ENCODE measurements around the gene SMPDL3A. TPM values are rescaled to one million over a fixed set of nuclear protein-coding genes. Genes with fewer than 3 reads are reported as not detected.

Gene SMPDL3A
- polyA plus RNA-seq, 2 of the 4 experiments (the other 2 are of a cell fraction) = 2.0 to 3.3 TPM

DNA sequence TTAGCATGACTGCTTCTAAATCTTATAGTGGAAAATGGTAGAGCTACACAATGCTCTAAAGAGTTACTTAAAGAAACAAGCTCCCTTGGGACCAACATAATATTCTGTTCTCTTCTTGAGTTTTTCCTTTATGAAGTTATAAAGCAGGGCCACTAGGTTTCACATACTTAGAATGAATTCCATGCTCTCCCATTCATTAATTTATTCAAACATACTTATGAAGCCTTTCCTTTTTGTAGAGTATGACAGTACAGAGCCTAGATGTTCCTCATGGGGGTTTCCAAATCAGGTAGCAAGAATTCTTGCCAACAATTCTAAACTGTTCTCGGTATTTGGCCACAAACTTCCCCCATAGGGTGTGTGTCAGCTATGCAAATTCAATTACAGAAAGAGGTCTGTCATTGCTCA, 30.1 kb upstream of the SMPDL3A start:
- POLR2A ChIA-PET = no interaction called here
- no peak for FAIRE-seq
- 0% methylated on average over 1 of the region's 1 CpG for WGBS (ENCODE audit: missing lambda C conversion rate)
- CTCF ChIA-PET = no interaction called here
- H3K4me2 ChIP-seq = no peak overlapping the region
- no peaks in the 10 kb centered on the region for H3K4me1 ChIP-seq
- DNase-seq (ENCODE audit: low read depth in 1 of 2, low spot score in 1 of 2) = no peak
- H3K27ac ChIP-seq = no peak overlapping the region
- ATAC-seq = no peak
- TF ChIP-seq RNF2 (IDR thresholded peaks at IDR 0.05; ENCODE audit: borderline replicate concordance, low read depth) = no peak
- no peak overlapping the region for H3K4me3 ChIP-seq
- H3K9me3 ChIP-seq = no peaks in the 10 kb centered on the region

DNA sequence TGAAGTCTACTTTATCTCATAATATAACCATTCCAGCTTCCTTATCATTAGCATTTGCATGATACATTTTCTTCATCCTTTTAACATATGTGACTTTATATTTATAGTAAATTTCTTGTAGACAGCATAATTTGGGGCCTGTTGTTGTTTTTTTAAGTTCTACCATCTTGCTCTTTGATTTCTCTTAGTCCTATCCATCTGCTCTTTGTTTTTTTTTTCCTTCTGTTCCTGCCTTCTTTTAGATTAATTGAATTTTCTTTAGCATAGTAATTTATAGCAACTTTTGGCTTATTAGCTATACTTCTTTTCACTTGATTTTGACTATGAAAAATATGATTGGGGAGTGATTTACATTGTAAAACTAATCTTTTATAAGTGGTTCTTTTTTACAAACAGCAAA, 28.7 kb upstream of the SMPDL3A start:
- Histone ChIP-seq H3K27ac (no peak overlapping the region), H3K4me2 (no peak overlapping the region), H3K4me1 (no peaks in the 10 kb centered on the region), H3K4me3 (no peak overlapping the region), H3K9me3 (no peaks in the 10 kb centered on the region)
- FAIRE-seq = no peak
- no peak for ATAC-seq
- CTCF ChIA-PET = no interaction called here
- POLR2A ChIA-PET = no interaction called here
- TF ChIP-seq CHD2 (IDR thresholded peaks at IDR 0.05; ENCODE audit: low read length, partially characterized antibody) (no peak), NFE2L2 (conservative IDR thresholded peaks at IDR 0.05; ENCODE audit: low read length) (no peak), TFCP2L1 (CRISPR knock-in tag; IDR thresholded peaks at IDR 0.05) (no peak), RFX5 (IDR thresholded peaks at IDR 0.05) (no peak), RAD21 (conservative IDR thresholded peaks at IDR 0.05 in 1 of 2, IDR thresholded peaks at IDR 0.05 in 1 of 2) (no peak), BHLHE40 (IDR thresholded peaks at IDR 0.05; ENCODE audit: low read depth, low read length) (no peak), HOXA7 (CRISPR knock-in tag; IDR thresholded peaks at IDR 0.05) (no peak), SREBF2 (IDR thresholded peaks at IDR 0.05) (no peak), EHMT2 (IDR thresholded peaks at IDR 0.05; ENCODE audit: low read depth) (no peak), FOXS1 (CRISPR knock-in tag; IDR thresholded peaks at IDR 0.05) (no peak), CEBPB (IDR thresholded peaks at IDR 0.05) (no peak), HEYL (CRISPR knock-in tag; IDR thresholded peaks at IDR 0.05) (no peak), HOXB5 (CRISPR knock-in tag; IDR thresholded peaks at IDR 0.05) (no peak), ATOH8 (CRISPR knock-in tag; IDR thresholded peaks at IDR 0.05; ENCODE audit: low read depth) (no peak)
- TF ChIP-seq, protein P1, sequence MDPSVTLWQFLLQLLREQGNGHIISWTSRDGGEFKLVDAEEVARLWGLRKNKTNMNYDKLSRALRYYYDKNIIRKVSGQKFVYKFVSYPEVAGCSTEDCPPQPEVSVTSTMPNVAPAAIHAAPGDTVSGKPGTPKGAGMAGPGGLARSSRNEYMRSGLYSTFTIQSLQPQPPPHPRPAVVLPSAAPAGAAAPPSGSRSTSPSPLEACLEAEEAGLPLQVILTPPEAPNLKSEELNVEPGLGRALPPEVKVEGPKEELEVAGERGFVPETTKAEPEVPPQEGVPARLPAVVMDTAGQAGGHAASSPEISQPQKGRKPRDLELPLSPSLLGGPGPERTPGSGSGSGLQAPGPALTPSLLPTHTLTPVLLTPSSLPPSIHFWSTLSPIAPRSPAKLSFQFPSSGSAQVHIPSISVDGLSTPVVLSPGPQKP (IDR thresholded peaks at IDR 0.05; ENCODE audit: low read depth, low read length) = no peak
- no peak for DNase-seq (ENCODE audit: low read depth in 1 of 2, low spot score in 1 of 2)

GRCh38 chr6:122766256-122766655, 22.8 kb upstream of the SMPDL3A start:
- FAIRE-seq (no peak), DNase-seq (ENCODE audit: low read depth in 1 of 2, low spot score in 1 of 2) (no peak), ATAC-seq (no peak)
- Histone ChIP-seq H3K27ac (no peak overlapping the region), H3K4me1 (no peaks in the 10 kb centered on the region), H3K4me2 (no peak overlapping the region), H3K9me3 (no peaks in the 10 kb centered on the region), H3K4me3 (no peak overlapping the region)
- POLR2A ChIA-PET = no interaction called here
- TF ChIP-seq RFX5 (IDR thresholded peaks at IDR 0.05) (no peak), KDM1A (IDR thresholded peaks at IDR 0.05; ENCODE audit: low read depth) (no peak), MYC (IDR thresholded peaks at IDR 0.05; ENCODE audit: borderline replicate concordance, low read length) (no peak), HDAC2 (IDR thresholded peaks at IDR 0.05) (no peak), RARB (CRISPR knock-in tag; IDR thresholded peaks at IDR 0.05) (no peak), ATOH8 (CRISPR knock-in tag; IDR thresholded peaks at IDR 0.05; ENCODE audit: low read depth) (no peak), RNF2 (IDR thresholded peaks at IDR 0.05; ENCODE audit: borderline replicate concordance, low read depth) (no peak), FOXS1 (CRISPR knock-in tag; IDR thresholded peaks at IDR 0.05) (no peak), EHF (CRISPR knock-in tag; IDR thresholded peaks at IDR 0.05) (no peak)
- TF ChIP-seq, protein P1 (IDR thresholded peaks at IDR 0.05; ENCODE audit: low read depth, low read length) = no peak
- TF ChIP-seq, protein P2, sequence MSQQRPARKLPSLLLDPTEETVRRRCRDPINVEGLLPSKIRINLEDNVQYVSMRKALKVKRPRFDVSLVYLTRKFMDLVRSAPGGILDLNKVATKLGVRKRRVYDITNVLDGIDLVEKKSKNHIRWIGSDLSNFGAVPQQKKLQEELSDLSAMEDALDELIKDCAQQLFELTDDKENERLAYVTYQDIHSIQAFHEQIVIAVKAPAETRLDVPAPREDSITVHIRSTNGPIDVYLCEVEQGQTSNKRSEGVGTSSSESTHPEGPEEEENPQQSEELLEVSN (IDR thresholded peaks at IDR 0.05; ENCODE audit: borderline replicate concordance, low read depth) = no peak
- CTCF ChIA-PET = interaction anchor here (0.7 kb wide), 1 partner anchor 40 kb away, joined by 3 read pairs; no protein-coding TSS in a partner anchor
